ENCODE data around the gene PRKCE.

DNA sequence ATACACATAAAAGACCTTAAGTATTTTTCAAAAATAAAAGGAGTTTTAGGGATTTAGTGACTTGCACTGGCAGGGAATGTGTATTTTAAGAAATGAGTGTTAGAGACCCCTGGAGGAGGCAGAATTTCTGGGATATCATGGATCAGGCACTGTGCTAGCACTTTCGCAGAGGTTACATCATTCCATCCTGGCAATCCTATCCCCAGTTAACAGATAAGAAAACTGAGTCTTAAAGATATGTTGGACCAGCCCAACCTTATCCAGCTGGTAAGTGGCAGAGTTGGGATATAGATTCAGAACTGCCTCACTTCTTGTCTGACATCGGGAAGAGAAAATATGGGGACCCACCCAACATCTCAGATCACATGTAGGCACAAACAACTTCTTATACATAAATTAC is 485.5 kb downstream of the PRKCE start:
- no peak for TF ChIP-seq EZH2phosphoT487 (IDR thresholded peaks at IDR 0.05; ENCODE audit: borderline replicate concordance, low read depth, low read length)
- TF ChIP-seq CTCF (conservative IDR thresholded peaks at IDR 0.05; ENCODE audit: low read length) = no peak

Measured in OCI-LY7 (cell line).